MM.1S (cell line): ENCODE results near the gene CD200R1L.

ENCODE experiments used
- DNase-seq: peaks from one replicate; pipeline ENCODE4 v3.0.0-alpha.2; 2015
- H2AFZ ChIP-seq: fragments of 300-600 bp; sonication (generic); 2 replicates; pipeline ENCODE4 v1.6.0; 2016; ENCODE audit warnings: antibody characterized with exemption, low read length
- H3F3A ChIP-seq: fragments of 300-600 bp; sonication (generic); 2 replicates; pipeline ENCODE4 v1.6.1; 2016; ENCODE audit warnings: mild to moderate bottlenecking, antibody characterized with exemption, low read length, moderate library complexity, mixed read lengths; ENCODE audit not compliant: insufficient read depth
- H3K27ac ChIP-seq: fragments of 300-600 bp; sonication (generic); 2 replicates; pipeline ENCODE4 v1.5.1; 2016; ENCODE audit warnings: mild to moderate bottlenecking, low read length
- H3K27me3 ChIP-seq: fragments of 300-600 bp; sonication (generic); replicated peaks from 2 replicates; pipeline ENCODE4 v1.6.0; 2016; ENCODE audit warnings: low read length; ENCODE audit not compliant: insufficient read depth
- H3K36me3 ChIP-seq: fragments of 300-600 bp; sonication (generic); replicated peaks from 2 replicates; pipeline ENCODE4 v1.6.1; 2016; ENCODE audit warnings: mild to moderate bottlenecking, low read length, mixed read lengths; ENCODE audit not compliant: insufficient read depth
- H3K4me1 ChIP-seq: fragments of 300-600 bp; sonication (generic); 2 replicates; pipeline ENCODE4 v1.6.1; 2016; ENCODE audit warnings: low read length, mixed read lengths
- H3K4me2 ChIP-seq: fragments of 300-600 bp; sonication (generic); 2 replicates; pipeline ENCODE4 v1.6.0; 2016; ENCODE audit warnings: low read depth, low read length
- H3K4me3 ChIP-seq: fragments of 300-600 bp; sonication (generic); 2 replicates; pipeline ENCODE4 v1.5.1; 2016; ENCODE audit warnings: low read length, mixed read lengths
- H3K79me2 ChIP-seq: fragments of 300-600 bp; sonication (generic); 2 replicates; pipeline ENCODE4 v1.6.1; 2016; ENCODE audit warnings: mixed run types, low read length, mixed read lengths
- H3K9ac ChIP-seq: fragments of 300-600 bp; sonication (generic); 2 replicates; pipeline ENCODE4 v1.6.1; 2016; ENCODE audit warnings: low read length, mixed read lengths
- H3K9me2 ChIP-seq: fragments of 300-600 bp; sonication (generic); replicated peaks from 2 replicates; pipeline ENCODE4 v1.6.1; 2016; ENCODE audit warnings: mild to moderate bottlenecking, low read length, mixed read lengths; ENCODE audit not compliant: insufficient read depth
- H3K9me3 ChIP-seq: fragments of 300-600 bp; sonication (generic); replicated peaks from 2 replicates; pipeline ENCODE4 v1.6.1; 2016; ENCODE audit warnings: mild to moderate bottlenecking, low read length, mixed read lengths; ENCODE audit not compliant: insufficient read depth
- H4K20me1 ChIP-seq: fragments of 300-600 bp; sonication (generic); 2 replicates; pipeline ENCODE4 v1.6.1; 2016; ENCODE audit warnings: mild to moderate bottlenecking, low read length, moderate library complexity, mixed read lengths; ENCODE audit not compliant: insufficient read depth
- CTCF ChIP-seq: fragments of 300-600 bp; sonication (generic); IDR thresholded peaks from 2 replicates; pipeline ENCODE4 v1.5.1; 2016; ENCODE audit warnings: antibody characterized with exemption, low read length, mixed read lengths
- EZH2 ChIP-seq: fragments of 300-600 bp; sonication (generic); optimal IDR thresholded peaks from 2 replicates; pipeline ENCODE3; 2017; ENCODE audit warnings: low read depth, mild to moderate bottlenecking, antibody characterized with exemption, low read length, mixed read lengths
- EZH2phosphoT487 ChIP-seq: fragments of 300-600 bp; sonication (generic); IDR thresholded peaks from 2 replicates; pipeline ENCODE4 v1.6.1; 2018; ENCODE audit warnings: antibody characterized with exemption, low read length

The CD200R1L gene

GRCh38 chr3:112778353-112778948 lies 68.2 kb downstream of the CD200R1L start:
- Histone ChIP-seq H3K9me2 (no peaks in the 10 kb centered on the region), H3K36me3 (no peaks in the 10 kb centered on the region), H3K9me3 (no peaks in the 10 kb centered on the region), H3K79me2 (no peaks in the 10 kb centered on the region), H3K9ac (no peak overlapping the region), H4K20me1 (no peaks in the 10 kb centered on the region), H3K4me1 (peaks cover 26% of the 10 kb centered on the region), H3F3A (peaks cover 19% of the 10 kb centered on the region), H2AFZ (no peak overlapping the region), H3K4me3 (no peak overlapping the region), H3K27ac (no peak overlapping the region), H3K4me2 (no peak overlapping the region), H3K27me3 (no peaks in the 10 kb centered on the region)
- TF ChIP-seq EZH2phosphoT487 (no peak), CTCF (no peak), EZH2 (no peak)
- DNase-seq: no peak

- no peaks in the 10 kb centered on the region for H3K9me3 ChIP-seq
- H3K36me3 ChIP-seq: no peaks in the 10 kb centered on the region
- H2AFZ ChIP-seq: no peak overlapping the region
- H3K4me1 ChIP-seq: peaks cover 29% of the 10 kb centered on the region
- no peaks in the 10 kb centered on the region for H3K27me3 ChIP-seq
- no peak for TF ChIP-seq EZH2
- TF ChIP-seq CTCF: no peak
- no peak for TF ChIP-seq EZH2phosphoT487
- H4K20me1 ChIP-seq: no peaks in the 10 kb centered on the region
- no peak overlapping the region for H3K4me3 ChIP-seq
- peaks cover 22% of the 10 kb centered on the region for H3F3A ChIP-seq
- H3K79me2 ChIP-seq: no peaks in the 10 kb centered on the region
- H3K27ac ChIP-seq: no peak overlapping the region
- no peak for DNase-seq
- H3K9ac ChIP-seq: no peak overlapping the region
- H3K4me2 ChIP-seq: no peak overlapping the region
- H3K9me2 ChIP-seq: no peaks in the 10 kb centered on the region
These were observed 68.9 kb downstream of the CD200R1L start for GRCh38 chr3:112777811-112778210.

GRCh38 chr3:112776836-112777235 lies 69.8 kb downstream of the CD200R1L start:
- Histone ChIP-seq H3K4me1 (peaks cover 29% of the 10 kb centered on the region), H3K9me3 (no peaks in the 10 kb centered on the region)

More at GRCh38 chr3:112776836-112777235, 69.8 kb downstream of the CD200R1L start:
- H3K4me2 ChIP-seq: no peak overlapping the region
- DNase-seq: no peak
- no peaks in the 10 kb centered on the region for H3K9me2 ChIP-seq
- TF ChIP-seq CTCF (no peak), EZH2phosphoT487 (no peak), EZH2 (no peak)
- no peak overlapping the region for H3K9ac ChIP-seq
- no peak overlapping the region for H3K27ac ChIP-seq
- H3F3A ChIP-seq: peaks cover 22% of the 10 kb centered on the region
- H2AFZ ChIP-seq: no peak overlapping the region
- no peaks in the 10 kb centered on the region for H3K27me3 ChIP-seq
- no peaks in the 10 kb centered on the region for H3K79me2 ChIP-seq
- no peak overlapping the region for H3K4me3 ChIP-seq
- no peaks in the 10 kb centered on the region for H3K36me3 ChIP-seq
- no peaks in the 10 kb centered on the region for H4K20me1 ChIP-seq
